Stimulated activated naive CD8-positive, alpha-beta T cell treated with anti-CD3 and anti-CD28 coated beads, Interleukin-15, Interleukin-2, amounts not matched to agents 100 U/mL and 50 U/mL, for 24 hours (primary cell): Measurements from ENCODE around the gene NOS1AP.

Source experiments
- ATAC-seq: fragments of 150-1000 bp; cut with Tn5 transposase; one replicate; pipeline ENCODE4 v1.10.0; 2021
- DNase-seq: peaks from one replicate; pipeline ENCODE4 v3.0.0; 2021

NOS1AP gene

DNA sequence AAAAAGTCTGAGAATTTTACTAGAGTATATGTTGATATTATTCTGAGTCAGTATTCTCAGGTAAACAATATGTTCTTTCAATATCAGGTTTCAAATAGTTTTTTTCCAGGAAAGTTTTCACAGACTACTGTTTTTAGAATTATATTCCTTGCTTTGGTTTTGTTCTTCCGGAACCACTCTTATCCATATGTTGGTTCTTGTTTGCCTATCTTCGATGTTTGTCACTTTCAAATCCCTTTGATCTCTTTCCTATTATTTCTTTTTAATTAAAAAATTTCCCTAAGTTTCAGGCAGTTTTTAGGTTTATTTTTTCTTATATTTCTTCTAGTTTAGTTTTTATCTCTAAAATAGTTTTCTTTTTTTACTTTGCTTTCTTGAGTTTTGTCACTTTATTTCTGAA is 20.9 kb downstream of the NOS1AP start:
- no peak for ATAC-seq
- no peak for DNase-seq

DNA sequence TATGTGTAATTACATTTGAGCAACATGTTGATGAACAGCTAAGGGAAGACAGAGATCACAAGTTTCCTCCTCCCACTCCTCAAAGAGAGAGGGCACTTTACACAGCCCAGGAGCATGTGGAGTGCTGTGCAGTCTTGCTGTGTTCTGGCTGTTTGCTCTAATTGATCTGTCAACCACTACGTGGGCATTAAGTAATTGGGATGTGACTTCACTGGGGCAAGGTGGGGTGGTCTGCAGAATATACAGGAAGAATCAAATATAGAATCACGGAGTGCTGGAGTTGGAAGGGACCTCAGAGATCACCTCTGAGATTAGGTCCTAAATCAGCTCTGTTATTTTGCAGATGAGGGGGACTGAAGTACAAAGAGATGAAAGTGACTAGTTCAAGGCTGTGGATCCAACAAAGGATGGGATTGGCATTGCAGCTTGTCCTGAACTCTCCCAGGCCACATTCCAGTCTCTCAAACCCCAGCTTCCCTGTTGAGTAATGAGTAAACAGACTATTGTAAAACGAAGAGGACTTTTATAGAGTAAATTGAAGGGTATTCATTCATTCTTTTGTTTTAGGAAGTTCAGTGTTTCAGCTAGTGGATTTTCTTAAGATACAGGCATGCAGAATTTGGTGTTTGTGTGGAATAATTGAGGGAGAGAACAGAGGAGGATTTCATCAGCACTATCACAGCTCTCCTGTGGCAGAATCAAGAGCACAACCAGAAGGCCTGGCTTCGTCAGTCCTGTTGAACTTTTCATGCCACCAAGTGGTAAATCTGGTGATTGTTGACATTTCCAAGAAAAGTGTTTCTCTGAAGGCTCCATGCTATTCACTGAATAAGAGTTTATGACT is 22.4 kb downstream of the NOS1AP start:
- DNase-seq (no peak), ATAC-seq (no peak)

DNA sequence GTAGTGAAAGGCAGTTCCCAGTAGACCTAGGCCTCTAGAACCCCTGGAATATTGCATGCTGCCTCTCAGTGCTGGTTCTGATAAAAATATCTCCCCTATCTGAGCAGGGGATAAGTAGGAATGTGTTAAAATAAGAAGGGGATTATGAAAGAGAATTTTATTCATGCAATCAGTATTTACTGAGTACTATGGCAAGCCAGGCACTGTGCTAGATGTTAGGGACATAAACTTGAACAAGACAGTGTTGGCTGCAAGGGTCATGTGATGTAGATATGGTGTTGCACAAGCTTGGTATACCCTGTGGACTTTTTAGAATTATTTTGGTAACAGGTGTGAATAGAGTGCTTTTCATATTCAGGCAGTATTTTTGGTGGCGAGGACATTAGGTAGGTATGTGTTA is 23.6 kb downstream of the NOS1AP start:
- DNase-seq = no peak
- no peak for ATAC-seq

DNA sequence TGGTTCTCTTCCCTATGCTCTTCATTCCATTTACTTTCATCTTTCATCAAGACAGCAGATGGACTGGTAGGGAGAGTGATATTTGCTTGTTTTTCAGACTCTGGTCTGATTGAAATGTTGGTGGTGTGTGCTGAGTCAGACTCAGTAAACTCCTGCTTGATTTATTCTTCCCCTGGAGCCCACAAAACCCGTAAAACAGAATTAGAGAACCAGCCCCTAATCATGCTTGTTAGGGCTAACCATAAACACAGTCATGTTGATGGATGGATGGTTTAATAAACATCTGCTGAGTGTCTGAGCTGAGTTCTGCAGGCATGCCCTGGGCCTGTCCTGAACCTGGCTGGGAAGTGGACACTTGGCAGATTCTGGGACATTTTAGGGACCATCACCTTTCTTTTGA is 24.8 kb downstream of the NOS1AP start:
- ATAC-seq = no peak
- no peak for DNase-seq

DNA sequence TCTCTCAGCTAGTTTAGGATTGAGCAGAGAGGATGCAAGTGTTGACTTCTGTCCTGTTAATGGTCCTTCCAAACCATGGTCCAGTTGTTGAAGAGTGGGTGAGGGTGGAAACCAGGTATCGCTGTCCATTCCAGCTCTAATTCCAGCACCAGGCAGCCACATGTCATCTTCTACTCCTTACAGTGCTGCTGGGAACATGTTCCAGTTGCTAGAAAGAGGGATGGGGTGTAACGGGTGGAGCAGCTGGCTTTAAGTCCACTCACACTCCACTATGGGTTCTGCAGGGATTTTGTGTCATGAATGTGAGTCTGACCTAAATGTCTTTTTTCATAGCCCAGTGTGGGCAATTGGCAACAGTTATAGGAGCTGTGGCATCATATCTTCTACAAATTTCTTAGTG is 25.2 kb downstream of the NOS1AP start:
- no peak for ATAC-seq
- no peak for DNase-seq

DNA sequence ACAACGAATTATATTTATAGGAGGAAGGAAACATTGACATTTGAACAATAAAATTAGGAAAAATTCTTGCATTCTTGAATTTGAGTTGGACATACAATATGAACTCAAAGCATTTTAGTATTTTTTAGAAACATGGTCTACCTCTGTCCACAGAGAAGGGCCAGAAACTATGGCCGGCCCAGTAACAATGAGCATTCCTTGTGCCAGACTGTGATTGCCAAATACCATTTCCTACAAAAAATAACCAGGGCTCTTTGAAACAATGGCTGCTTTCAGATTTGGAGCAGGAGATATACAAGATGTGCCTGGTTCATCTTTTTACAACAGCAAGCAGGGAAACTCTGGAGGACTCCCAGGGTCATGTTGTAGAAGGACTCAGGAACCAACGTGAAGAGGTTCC is 38.4 kb downstream of the NOS1AP start:
- DNase-seq = no peak
- ATAC-seq = no peak

DNA sequence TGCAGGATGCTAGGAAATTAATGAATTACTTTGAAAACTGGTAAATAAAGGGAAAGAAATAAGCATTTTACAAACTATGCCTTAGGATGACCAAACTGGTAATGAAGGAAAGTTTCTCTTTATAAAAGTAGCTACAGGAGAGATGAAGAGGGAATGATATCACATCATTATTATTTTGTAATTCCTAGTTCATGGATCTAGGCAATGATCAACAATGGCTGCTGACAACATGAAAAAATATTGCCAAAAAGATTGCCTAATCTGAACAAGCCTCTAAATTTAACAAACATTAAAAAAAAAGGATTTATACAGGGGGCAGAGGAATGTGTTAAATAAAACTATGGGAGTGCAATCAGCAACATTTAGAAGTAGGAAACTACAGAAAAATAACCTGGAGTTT is 38.9 kb downstream of the NOS1AP start:
- DNase-seq (no peak), ATAC-seq (no peak)

DNA sequence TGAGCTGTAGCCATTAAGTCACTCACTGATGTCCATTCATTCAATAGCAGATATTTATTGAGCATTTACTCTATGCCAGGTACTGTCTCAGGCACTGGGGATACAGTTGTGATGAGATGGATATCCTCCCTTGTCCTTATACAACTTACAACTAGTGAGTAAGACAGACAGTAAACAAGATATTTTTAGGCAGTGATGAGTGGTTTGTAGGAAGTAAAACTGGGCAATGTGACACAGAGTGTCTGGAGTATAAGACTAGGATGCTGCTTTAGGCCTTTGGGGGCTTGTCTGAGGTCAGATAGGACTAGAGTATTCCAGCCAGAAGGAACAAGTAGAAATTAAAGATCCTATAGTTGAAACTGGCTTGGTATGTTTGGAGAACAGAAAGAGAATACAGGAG is 41.4 kb downstream of the NOS1AP start:
- DNase-seq = no peak
- no peak for ATAC-seq

DNA sequence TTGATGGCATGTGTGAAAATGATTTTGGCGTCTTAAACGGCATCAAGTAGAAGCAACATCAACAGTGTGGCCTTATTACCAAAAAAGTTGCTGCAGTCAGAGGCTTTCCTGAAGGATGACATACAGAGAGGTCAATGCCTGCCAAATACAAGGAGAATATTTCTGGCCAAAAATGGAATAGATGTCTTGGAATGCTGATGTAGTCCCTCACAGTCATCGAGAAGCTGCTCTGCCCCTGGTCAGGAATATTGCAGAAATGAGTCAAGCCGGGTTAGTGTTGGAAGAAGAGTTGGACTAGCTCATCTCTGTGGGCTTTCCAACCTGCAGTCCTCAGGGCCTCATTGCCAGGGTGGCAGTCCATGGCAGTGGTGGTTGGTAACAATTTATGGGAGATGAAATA is 42.1 kb downstream of the NOS1AP start:
- no peak for DNase-seq
- no peak for ATAC-seq

DNA sequence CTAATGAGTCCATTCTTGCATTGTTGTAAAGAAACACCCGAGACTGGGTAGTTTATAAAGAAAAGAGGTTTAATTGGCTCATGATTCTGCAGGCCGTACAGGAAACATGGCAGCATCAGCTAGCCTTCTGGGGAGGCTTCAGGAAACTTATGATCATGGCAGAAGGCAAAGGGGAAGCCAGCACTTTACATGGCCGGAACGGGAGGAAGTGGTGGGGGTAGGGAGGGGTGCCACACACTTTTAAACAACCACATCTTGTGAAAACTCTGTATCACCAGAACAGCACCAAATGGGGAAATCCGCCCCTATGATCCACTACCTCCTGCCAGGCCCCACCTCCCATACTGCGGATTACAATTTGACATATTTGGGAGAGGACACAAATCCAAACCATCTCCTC is 43.9 kb downstream of the NOS1AP start:
- ATAC-seq = no peak
- DNase-seq = no peak

DNA sequence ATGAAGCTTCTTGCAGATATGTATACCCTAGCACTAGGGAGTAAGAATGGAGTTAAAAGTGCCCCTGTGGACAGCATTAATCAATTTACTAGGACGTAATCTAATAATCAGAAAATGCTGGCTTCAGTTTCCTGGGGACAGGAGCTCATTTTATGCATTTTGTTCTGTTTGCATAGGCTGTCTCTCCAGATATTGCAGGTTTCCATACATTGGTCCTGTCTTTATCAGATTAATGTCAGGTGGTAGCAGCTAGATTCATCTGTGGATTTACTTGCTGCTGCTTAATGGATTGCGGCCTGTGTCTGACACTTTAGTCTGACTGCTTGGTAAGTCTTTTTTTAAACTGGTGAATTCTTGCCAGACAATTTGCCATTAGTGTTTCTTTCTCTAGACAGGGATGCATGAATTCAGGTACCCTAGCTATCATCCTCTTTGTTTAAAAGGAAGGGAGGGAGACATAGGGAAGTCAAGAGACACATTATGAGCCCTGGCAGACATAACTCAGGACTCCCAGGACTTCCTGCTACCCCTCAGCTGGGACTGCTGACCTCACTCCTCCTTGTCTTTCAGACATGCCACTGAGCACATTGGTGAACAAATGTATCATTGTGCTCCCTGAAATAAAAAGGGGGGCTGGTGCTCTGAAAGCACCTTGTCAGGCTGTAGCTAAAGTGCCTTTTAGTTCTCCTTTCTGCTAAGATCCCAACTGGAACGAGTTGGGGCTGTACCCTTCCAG is 47.7 kb downstream of the NOS1AP start:
- ATAC-seq = no peak
- DNase-seq = no peak

DNA sequence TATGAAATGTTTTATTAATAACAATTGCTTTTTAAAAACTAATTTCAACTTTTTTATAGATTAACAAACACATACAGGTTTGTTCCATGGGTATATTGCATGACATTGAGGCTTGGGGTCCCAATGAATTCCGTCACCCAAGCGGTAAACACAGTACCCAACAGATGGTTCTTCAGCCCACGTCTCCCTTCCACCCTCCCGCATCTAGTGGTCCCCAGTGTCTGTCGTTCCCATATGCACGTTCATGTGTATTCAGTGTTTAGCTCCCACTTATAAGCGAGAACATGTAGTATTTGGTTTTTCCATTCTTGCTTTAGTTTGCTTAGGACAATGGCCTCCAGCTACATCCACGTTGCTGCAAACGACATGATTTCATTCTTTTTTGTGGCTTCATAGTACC is 48.6 kb downstream of the NOS1AP start:
- ATAC-seq (no peak), DNase-seq (no peak)

DNA sequence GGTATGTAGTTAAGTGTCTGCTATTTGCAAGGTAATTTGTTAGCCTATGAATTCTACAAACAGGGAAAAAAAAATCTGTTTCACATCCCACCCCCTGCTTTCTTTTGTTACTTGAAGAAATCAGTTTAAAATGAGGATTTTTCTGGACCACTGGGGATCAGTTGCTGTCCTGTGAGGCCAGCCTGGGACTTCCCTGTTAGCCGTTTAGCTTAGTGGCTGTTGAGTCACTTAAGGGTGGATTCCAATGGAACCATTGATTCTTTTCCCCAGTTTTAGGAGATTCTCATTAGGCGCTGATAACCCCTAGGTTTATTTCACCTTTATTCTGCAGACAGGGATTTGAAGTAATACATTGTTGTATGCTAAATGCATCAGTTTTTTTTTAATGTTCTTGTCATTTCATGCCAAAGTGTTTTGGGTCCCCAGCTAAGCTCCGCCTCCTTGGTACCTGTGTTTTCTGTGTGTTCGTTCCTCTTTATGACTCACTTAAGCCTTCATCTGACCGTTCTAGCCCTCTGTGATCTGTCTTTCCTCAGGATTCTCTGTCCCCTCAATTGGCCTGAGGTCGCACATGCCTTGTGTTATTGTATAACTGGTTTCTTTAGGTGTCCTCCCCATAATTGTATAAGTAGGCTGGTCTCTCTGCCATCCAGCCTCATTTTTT is 59.3 kb downstream of the NOS1AP start:
- ATAC-seq = no peak
- no peak for DNase-seq

DNA sequence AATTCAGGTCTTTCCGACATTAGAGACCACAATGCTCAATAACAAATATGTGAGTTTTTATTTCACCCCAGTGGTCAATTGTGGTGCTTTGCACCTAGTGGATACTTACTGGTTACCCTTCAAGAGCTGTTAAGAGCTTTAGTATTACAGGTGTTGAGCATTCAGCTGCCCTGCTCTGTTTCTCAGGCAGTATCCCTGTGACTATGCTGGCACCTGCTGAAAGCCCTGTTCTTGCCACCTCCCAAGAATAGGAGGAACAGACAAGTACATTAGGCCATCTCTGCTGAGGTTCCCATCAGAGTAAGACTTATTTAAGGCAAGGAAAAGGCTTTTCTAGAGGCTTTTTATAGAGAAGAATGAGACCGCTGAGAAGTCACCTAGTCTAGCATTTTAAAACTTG is 60.8 kb downstream of the NOS1AP start:
- DNase-seq (no peak), ATAC-seq (no peak)

DNA sequence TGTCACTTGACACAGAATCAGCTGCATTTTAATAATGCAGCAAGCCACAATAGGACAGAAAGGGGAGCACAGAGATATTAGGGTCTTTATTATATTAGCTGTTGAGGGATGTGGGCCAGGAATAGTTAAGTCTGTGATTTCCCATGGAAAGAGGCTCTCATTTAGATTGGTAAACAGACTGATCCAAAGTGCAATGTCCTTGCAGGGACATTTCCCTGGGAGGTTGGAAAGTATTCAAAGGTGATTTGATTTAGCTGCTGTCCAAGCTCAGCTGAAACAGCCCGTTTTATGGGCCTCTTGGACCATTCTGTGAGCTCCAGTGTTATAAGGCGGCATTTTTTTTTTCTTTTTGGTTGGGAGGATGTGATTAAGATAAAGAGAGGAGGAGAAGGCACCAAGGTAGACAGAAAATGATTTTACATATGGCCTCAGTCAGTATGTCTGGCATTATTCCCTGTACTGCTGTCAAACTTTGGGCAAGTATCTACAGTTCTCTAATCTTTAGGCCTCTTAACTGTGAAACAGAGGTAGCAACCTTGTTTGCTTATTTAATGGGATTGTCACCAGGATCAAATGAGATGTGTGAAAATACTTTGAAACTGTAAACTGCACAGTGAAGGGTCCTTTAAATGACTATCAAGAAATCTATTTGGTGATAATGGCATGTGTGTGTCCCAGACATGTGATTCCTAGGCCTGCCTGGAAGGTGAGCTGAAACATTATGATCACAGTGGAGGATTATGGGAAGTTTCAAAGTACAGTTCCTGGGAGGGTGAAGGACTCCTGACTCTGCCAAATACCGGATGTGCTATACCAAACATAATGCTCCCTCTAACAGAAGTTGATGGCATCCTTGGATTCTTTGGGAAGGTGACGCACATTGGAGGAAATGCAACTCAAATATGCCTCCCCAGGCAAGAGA is 62.2 kb downstream of the NOS1AP start:
- no peak for ATAC-seq

DNA sequence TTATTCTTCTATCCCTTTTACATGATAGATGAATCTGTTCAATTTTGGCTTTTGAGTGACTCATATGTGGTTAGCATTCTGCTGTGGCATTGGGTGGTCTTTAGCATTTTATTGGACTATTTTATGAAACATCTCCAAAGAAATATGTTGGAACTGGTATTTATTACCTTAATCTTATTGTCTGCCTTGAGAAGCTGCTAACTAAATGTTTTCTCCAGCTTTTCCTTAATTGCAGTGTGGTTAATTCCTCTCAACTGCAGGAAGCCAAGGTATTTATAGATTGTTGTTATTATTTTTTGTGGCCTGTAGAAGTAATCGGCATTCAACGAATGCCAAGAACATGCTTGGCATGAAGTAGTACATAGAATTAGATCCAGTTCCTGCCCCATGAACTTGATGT is 64.1 kb downstream of the NOS1AP start:
- DNase-seq (no peak), ATAC-seq (no peak)

More for the DNA sequence above, 62.2 kb downstream of the NOS1AP start:
- no peak for DNase-seq

DNA sequence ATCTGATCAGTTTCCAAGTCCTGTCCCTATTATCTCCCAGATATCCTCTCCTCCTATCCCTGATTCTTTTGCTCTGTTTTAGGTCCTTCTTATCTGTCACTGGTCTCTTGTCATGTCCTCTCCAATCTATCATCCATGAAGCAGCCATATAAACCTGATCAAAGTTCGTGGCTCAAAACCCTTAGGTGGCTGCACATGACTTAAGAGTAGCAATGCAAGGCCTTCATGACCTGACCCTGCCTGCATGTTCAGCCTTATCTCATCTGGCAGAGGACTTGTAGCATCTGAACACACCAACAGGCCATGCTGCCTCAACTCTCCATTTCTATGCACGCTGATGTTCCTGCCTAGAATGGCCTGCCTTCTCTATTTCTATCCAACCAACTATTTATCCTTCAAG is 65.2 kb downstream of the NOS1AP start:
- DNase-seq (no peak), ATAC-seq (no peak)

DNA sequence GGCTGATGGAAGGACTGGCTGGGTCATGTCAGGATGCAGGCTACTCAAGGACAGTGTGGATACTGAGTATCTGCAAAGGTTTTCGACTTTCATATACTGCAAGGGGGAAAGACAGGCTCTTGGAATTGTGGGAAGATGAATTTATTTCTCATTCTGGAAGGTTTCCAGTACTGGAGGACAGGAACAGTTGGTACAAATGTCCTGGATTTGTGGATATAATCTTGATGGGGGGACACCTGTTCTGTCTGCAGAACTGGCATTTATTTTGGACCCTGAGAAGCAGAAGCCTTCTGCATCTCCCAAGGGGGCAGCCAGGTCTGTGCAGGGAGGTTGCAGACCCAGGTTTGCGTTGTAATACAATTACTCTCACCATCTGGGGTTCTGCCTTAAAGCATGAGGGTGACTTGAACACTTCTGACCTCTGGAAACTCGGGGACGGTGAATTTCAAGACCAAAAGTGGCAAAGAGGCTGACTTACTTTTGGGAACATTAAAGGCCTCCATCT is 65.8 kb downstream of the NOS1AP start:
- DNase-seq (no peak), ATAC-seq (no peak)

DNA sequence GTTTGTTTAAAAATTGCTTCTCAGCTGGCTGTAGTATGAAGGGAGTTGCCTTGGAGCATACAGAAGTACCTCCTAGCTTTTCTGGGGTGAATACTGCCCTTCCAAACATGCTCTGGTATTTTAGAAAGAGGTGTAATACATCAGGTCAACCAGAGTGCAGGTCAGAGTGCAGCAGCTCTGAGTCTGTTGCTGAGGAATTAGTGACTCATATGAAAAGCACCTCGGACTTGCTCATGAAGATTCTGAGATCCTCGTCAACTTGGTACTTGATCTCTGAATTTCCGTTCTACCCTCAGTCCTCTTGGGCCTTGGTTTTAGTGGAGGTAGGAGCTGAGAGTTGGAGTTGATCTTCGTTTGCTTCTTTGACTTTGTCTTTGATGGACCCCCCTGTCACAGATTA is 67.3 kb downstream of the NOS1AP start:
- ATAC-seq (no peak), DNase-seq (no peak)

DNA sequence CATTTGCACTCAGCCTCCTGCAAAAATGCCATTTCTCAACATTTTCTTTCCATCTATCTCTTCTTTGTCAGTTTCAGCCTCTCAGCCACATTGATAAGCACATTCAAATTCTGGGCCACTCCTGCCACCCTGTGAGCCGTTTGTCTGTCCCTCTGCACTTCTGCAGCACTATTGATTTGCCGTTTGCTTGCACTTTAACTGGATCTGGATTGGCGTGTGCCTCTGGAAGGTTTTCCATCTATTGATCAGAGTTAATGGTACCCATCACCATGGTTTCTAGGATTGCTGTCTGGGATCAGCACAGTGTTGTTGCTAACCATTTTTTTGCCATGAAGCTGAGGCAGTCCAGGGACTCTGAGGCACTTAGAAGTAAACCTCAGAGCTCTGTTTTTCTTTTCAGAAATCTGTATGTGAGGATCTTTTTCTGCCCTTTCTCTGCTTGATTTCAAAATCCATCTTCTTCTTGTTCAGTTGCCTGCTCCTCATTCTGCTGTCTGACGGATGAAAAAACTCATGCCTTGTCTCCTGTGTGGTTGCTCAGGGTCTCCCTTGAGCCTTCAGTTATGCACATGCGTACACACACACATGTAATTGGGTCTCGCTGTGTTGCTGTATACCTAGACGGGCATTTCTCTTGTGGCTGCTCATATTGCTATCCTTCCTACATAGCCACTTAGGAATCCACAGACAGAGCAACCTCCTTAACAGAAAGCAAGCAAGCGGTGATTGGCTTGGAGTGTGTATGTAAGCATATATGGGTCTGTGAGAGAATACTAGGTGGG is 67.9 kb downstream of the NOS1AP start:
- no peak for ATAC-seq
- no peak for DNase-seq

DNA sequence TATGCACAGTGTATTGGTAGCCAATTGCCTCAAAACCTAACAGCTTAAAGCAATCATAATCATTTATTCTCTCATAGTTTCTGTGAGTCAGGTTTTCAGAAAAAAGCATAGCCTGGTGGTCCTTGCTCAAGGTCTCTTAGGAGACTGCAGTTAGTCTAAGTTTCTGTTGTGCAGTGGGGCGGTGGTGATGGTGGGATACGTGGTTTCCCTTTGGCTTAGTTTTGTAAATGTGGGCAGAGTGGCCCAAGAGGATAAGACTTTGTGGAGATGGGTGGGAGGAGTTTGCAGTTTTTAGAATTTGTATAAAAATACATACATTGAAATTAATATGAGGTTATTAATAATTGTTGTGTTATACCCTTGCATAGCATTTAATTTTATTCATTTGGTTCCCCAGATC is 68.6 kb downstream of the NOS1AP start:
- ATAC-seq (no peak), DNase-seq (no peak)
